ENCODE data around the gene U2AF2.

Gene U2AF2

GRCh38 chr19:55611300-55611982 is 43.4 kb upstream of the U2AF2 start:
- TF ChIP-seq CTCF (IDR thresholded peaks at IDR 0.05; ENCODE audit: control insufficient read depth, insufficient read depth, low read depth, low read length, missing control alignments): no peak
- no peak for DNase-seq (ENCODE audit: low read depth)
- no peak overlapping the region for H3K4me3 ChIP-seq (ENCODE audit: control insufficient read depth, low read depth, low read length)

DNA sequence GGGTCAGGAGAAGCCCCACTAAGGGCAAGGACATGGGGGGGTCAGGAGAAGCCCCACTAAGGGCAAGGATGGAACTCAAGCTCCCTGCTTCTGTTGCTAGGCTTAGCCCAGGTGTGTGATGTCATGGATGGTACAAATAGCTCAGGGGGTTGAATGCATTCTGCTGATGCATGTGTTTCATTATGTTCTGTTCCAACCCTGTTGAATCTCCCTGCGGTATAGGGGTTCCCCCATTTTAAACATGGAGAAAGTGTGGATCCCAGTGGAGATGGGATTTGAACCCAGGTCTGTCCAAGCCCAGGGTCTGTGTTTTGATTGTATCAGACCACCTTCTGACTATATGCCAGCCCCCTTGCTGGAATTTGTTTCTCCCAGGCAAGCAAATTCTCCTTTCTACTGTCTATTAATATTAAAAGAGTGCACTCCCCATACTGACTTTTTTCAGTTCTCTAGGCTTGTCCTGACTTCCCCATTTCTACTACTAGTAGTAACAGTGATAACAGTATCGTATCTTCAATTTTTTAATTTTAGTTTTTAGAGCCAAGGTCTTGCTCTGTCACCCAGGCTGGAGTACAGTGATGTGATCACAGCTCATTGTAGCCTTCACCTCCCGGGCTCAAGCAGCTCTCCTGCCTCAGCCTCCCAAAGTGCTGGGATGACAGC is 42.7 kb upstream of the U2AF2 start:
- TF ChIP-seq CTCF (IDR thresholded peaks at IDR 0.05; ENCODE audit: control insufficient read depth, insufficient read depth, low read depth, low read length, missing control alignments): no peak
- no peak for DNase-seq (ENCODE audit: low read depth)
- H3K4me3 ChIP-seq (ENCODE audit: control insufficient read depth, low read depth, low read length): no peak overlapping the region

- DNase-seq (ENCODE audit: low read depth): no peak
- no peak overlapping the region for H3K4me3 ChIP-seq (ENCODE audit: control insufficient read depth, low read depth, low read length)
- TF ChIP-seq CTCF (IDR thresholded peaks at IDR 0.05; ENCODE audit: control insufficient read depth, insufficient read depth, low read depth, low read length, missing control alignments): no peak
These were observed 41.4 kb upstream of the U2AF2 start for GRCh38 chr19:55613396-55613795.

GRCh38 chr19:55613930-55614710 is 40.7 kb upstream of the U2AF2 start:
- H3K4me3 ChIP-seq (ENCODE audit: control insufficient read depth, low read depth, low read length): no peak overlapping the region
- no peak for TF ChIP-seq CTCF (IDR thresholded peaks at IDR 0.05; ENCODE audit: control insufficient read depth, insufficient read depth, low read depth, low read length, missing control alignments)
- no peak for DNase-seq (ENCODE audit: low read depth)

- no peak for TF ChIP-seq CTCF (IDR thresholded peaks at IDR 0.05; ENCODE audit: control insufficient read depth, insufficient read depth, low read depth, low read length, missing control alignments)
- H3K4me3 ChIP-seq (ENCODE audit: control insufficient read depth, low read depth, low read length): no peak overlapping the region
- DNase-seq (ENCODE audit: low read depth): no peak
These were observed 39.9 kb upstream of the U2AF2 start for GRCh38 chr19:55614711-55615542.

All from AG09309 (cell line).